K562 (cell line): ENCODE results near the gene CEP70. TPM values are rescaled to one million over a fixed set of nuclear protein-coding genes. Genes with fewer than 3 reads are reported as not detected.

ENCODE experiments used
- ATAC-seq: fragments of 200-7000 bp; cut with Tn5 transposase; 3 replicates; pipeline ENCODE4 v1.9.1; 2020; ENCODE audit warnings: moderate library complexity
- BruUV-seq: library from RNA; stranded (reverse); fragments of 400-500 nt; replicated peaks from 2 replicates; lab custom pipeline; 2021; lab: Mats Ljungman, UMichigan
- CTCF ChIA-PET: fragments of 300-600 bp; formaldehyde crosslinking; extraction: SDS; loops from one replicate; lab custom pipeline; 2021; ENCODE audit warnings: low intra/inter-chr PET ratio; lab: Yijun Ruan, JAX
- POLR2A ChIA-PET: fragments of 300-600, 350-650 bp; sonication (Branson Sonifier 250); formaldehyde crosslinking; extraction: SDS; loops from one replicate; lab custom pipeline; 2021; ENCODE audit warnings: antibody characterized with exemption, inconsistent platforms; lab: Yijun Ruan, JAX
- DNase-seq, 4 experiments: peaks; one replicate each; pipeline versions ENCODE4 v3.0.0 to v3.0.0-alpha.2; 2011 to 2018; ENCODE audit warnings: low spot score in 3 of 4, mixed read lengths in 3 of 4; ENCODE audit errors: extremely low read depth in 1 of 4
- FAIRE-seq: peaks from 2 replicates; lab custom pipeline; 2011; peaks lifted over from hg19 to GRCh38; lab: Jason Lieb, UNC
- H2AFZ ChIP-seq: 2 replicates; pipeline ENCODE4 v1.6.0; 2011; ENCODE audit warnings: low read depth, low read length, control low read depth, inconsistent platforms
- H3K27ac ChIP-seq: fragments of 200-600 bp; 3 replicates; pipeline ENCODE4 v1.8.0; 2011; ENCODE audit warnings: low read depth, mild to moderate bottlenecking, control low read depth, inconsistent platforms, low read length, moderate library complexity, mixed read lengths; ENCODE audit errors: extremely low read depth
- H3K27me3 ChIP-seq, 2 experiments: fragments of 300-600 bp in 1 of 2; 2 replicates in 1 of 2; 3 replicates in 1 of 2; pipeline versions ENCODE4 v1.6.0 to v1.8.0; 2011; ENCODE audit warnings: inconsistent platforms in 2 of 2, low read length in 2 of 2, mild to moderate bottlenecking in 1 of 2, mixed read lengths in 1 of 2, moderate library complexity in 1 of 2; ENCODE audit not compliant: control insufficient read depth in 2 of 2, insufficient read depth in 2 of 2
- H3K36me3 ChIP-seq: fragments of 300-600 bp; 3 replicates; pipeline ENCODE4 v1.8.0; 2011; ENCODE audit warnings: mild to moderate bottlenecking, low read length, inconsistent platforms; ENCODE audit not compliant: control insufficient read depth, insufficient read depth
- H3K4me1 ChIP-seq, 2 experiments: fragments of 200-600 bp in 1 of 2; replicated peaks in 1 of 2; 2 replicates in 1 of 2; 3 replicates in 1 of 2; pipeline versions ENCODE4 v1.5.1 to v1.8.0; 2011; ENCODE audit warnings: inconsistent platforms in 2 of 2, low read length in 2 of 2, mild to moderate bottlenecking in 1 of 2, mixed read lengths in 1 of 2, moderate library complexity in 1 of 2; ENCODE audit not compliant: control insufficient read depth in 2 of 2, insufficient read depth in 2 of 2
- H3K4me2 ChIP-seq: 2 replicates; pipeline ENCODE4 v1.6.1; 2011; ENCODE audit warnings: low read length, control low read depth, inconsistent platforms, mixed read lengths; ENCODE audit not compliant: insufficient read depth
- H3K4me3 ChIP-seq: fragments of 200-600 bp; sonication (generic), shearing (Covaris generic); 2 replicates; pipeline ENCODE4 v1.5.1; 2016; ENCODE audit warnings: control low read depth, inconsistent platforms
- H3K79me2 ChIP-seq: fragments of 200-600 bp; 3 replicates; pipeline ENCODE4 v1.8.0; 2011; ENCODE audit warnings: low read length, inconsistent platforms; ENCODE audit not compliant: control insufficient read depth, insufficient read depth
- H3K9ac ChIP-seq, 2 experiments: 2 replicates each; pipeline versions ENCODE4 v1.6.0 to v1.6.1; 2011; ENCODE audit warnings: low read depth in 2 of 2, low read length in 2 of 2, control low read depth in 1 of 2, inconsistent platforms in 1 of 2, mild to moderate bottlenecking in 1 of 2, mixed read lengths in 1 of 2; ENCODE audit not compliant: insufficient read depth in 1 of 2
- H3K9me1 ChIP-seq: one replicate; pipeline ENCODE4 v1.6.0; 2011; ENCODE audit warnings: inconsistent platforms, mild to moderate bottlenecking, low read length, moderate library complexity; ENCODE audit not compliant: control insufficient read depth, insufficient read depth
- H3K9me3 ChIP-seq: replicated peaks from 2 replicates; pipeline ENCODE4 v1.5.1; 2011; ENCODE audit warnings: low read depth, low read length, inconsistent platforms; ENCODE audit not compliant: control insufficient read depth, insufficient read depth
- H4K20me1 ChIP-seq: replicated peaks from 2 replicates; pipeline ENCODE4 v1.6.1; 2011; ENCODE audit warnings: low read length, inconsistent platforms, mixed read lengths; ENCODE audit not compliant: control insufficient read depth, insufficient read depth
- JUND ChIP-seq, 2 experiments: IDR thresholded peaks; 2 replicates in 1 of 2; 3 replicates in 1 of 2; pipeline ENCODE4 v1.6.1; 2011; ENCODE audit warnings: borderline replicate concordance in 2 of 2, low read depth in 2 of 2, low read length in 2 of 2, improper control_type of control experiment in 1 of 2, missing biosample characterization in 1 of 2, missing genetic modification characterization in 1 of 2, missing genetic modification reagents in 1 of 2
- KDM4B ChIP-seq, 2 experiments: fragments of 450-650 bp in 1 of 2; sonication (generic) in 1 of 2; IDR thresholded peaks; 2 replicates each; pipeline ENCODE4 v1.6.1; 2016 to 2017; ENCODE audit warnings: borderline replicate concordance in 2 of 2, antibody characterized with exemption in 1 of 2, low read depth in 1 of 2, mild to moderate bottlenecking in 1 of 2
- SRSF7 ChIP-seq: fragments of 200-400 bp; formaldehyde crosslinking; optimal IDR thresholded peaks from 2 replicates; pipeline ENCODE3; 2017; ENCODE audit warnings: mild to moderate bottlenecking, low read depth, low read length
- ZNF324 ChIP-seq: fragments of 250-450 bp; sonication (Bioruptor Pico); IDR thresholded peaks from 2 replicates; pipeline ENCODE4 v1.4.0; 2020; ENCODE audit warnings: mild to moderate bottlenecking
- ZNF584 ChIP-seq: fragments of 200-800 bp; sonication (Bioruptor generic); IDR thresholded peaks from 2 replicates; pipeline ENCODE4 v1.6.1; 2016; ENCODE audit warnings: low read depth, mild to moderate bottlenecking, missing genetic modification characterization, missing compliant biosample characterization
- WGBS: fragments of 100-300 bp; shearing (Covaris generic); methylation state at CpG from one replicate; pipeline ENCODE4 v1.1.6; 2016; ENCODE audit warnings: low coverage, mixed read lengths; ENCODE audit not compliant: insufficient coverage; ENCODE audit errors: missing lambda C conversion rate; 5-methylcytosine and 5-hydroxymethylcytosine counted together
- in situ Hi-C: fragments of 300-500 bp; cut with MboI; formaldehyde crosslinking; loops from 4 replicates; pipeline ENCODE4 v1.15.0; 2018; ENCODE audit warnings: inconsistent platforms, mixed read lengths
- intact Hi-C: fragments of 100-400 bp; cut with micrococcal nuclease; formaldehyde crosslinking; loops from 2 replicates; pipeline ENCODE4 v1.14.2; 2022
- polyA plus RNA-seq, 8 experiments: library from polyadenylated mRNA; depleted of rRNA in 4 of 8; stranded (reverse) in 5 of 8; unstranded in 3 of 8; fragments of >200 nt; fragmentation: Nextera tagmentation in 2 of 8; fragmentation: Illumina TruSeq in 1 of 8; extraction: Ambion mirVana in 2 of 8; extraction: Trizol in 1 of 8; gene quantifications; 2 replicates each; pipeline versions ENCODE4 v1.2.1 to v1.2.3, GENCODE V29; 2011 to 2014; ENCODE audit warnings: inconsistent platforms in 1 of 8, missing spikeins in 1 of 8
- total RNA-seq, 7 experiments: library from RNA; depleted of rRNA in 6 of 7; stranded (reverse); fragments of >200 nt in 6 of 7; fragmentation: Illumina TruSeq in 2 of 7; extraction: Trizol in 2 of 7; gene quantifications; 2 replicates each; pipeline versions ENCODE4 v1.2.1 to v1.2.3, GENCODE V29; 2011 to 2021; ENCODE audit warnings: low replicate concordance in 1 of 7
- TF ChIP-seq, protein P1 (sequence below): sonication (generic); formaldehyde crosslinking; IDR thresholded peaks from 2 replicates; pipeline ENCODE4 v1.8.1; 2023; ENCODE audit warnings: mild to moderate bottlenecking, missing genetic modification reagents, moderate library complexity
- TF ChIP-seq, protein P2 (sequence below): fragments of 150-350 bp; IDR thresholded peaks from 2 replicates; pipeline ENCODE4 v1.6.1; 2014; ENCODE audit warnings: low read depth, mild to moderate bottlenecking, low read length, borderline replicate concordance
- TF ChIP-seq, protein P3 (sequence below), 2 experiments: fragments of 250-450 bp in 1 of 2; fragments of 450-650 bp in 1 of 2; sonication (Bioruptor Pico) in 1 of 2; IDR thresholded peaks; 2 replicates each; pipeline versions ENCODE4 v1.6.1 to v1.8.0; 2016 to 2021; ENCODE audit warnings: mild to moderate bottlenecking in 2 of 2, moderate library complexity in 2 of 2, missing compliant biosample characterization in 1 of 2, missing genetic modification characterization in 1 of 2
- TF ChIP-seq, protein P4 (sequence below): fragments of 450-650 bp; IDR thresholded peaks from 2 replicates; pipeline ENCODE4 v1.6.1; 2016; ENCODE audit warnings: low read depth, mild to moderate bottlenecking, moderate library complexity

The CEP70 gene
- total and polyA plus RNA-seq, 9 of the 15 experiments (the other 6 are each of a cell fraction or from before 2014, with no cell fraction given), result 16.1 to 31.5 (median 23.4) TPM

DNA sequence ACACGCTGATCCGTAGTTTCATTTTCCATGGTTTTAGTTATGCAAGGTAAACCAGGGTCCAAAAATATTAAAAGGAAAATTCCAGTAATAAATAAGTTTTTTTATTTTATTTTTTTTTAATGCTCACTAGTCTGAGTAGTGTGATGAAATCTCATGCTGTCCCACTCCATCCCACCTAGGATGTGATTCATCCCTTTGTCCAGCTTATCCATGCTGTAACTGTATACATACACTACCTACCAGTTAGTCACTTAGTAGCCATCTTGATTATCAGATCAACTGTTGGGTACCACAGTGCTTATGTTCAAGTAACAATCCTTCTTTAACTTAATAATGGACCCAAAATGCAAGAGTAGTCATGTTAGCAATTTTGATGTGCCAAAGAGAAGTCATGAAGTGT lies 84.5 kb downstream of the CEP70 start:
- POLR2A ChIA-PET, result interaction anchor here (0.7 kb wide), 1 partner anchor 924 kb away, joined by 3 read pairs; no protein-coding TSS in a partner anchor
- BruUV-seq, result no TSS peak
- intact Hi-C loops, result no loop called here
- TF ChIP-seq, protein P1, sequence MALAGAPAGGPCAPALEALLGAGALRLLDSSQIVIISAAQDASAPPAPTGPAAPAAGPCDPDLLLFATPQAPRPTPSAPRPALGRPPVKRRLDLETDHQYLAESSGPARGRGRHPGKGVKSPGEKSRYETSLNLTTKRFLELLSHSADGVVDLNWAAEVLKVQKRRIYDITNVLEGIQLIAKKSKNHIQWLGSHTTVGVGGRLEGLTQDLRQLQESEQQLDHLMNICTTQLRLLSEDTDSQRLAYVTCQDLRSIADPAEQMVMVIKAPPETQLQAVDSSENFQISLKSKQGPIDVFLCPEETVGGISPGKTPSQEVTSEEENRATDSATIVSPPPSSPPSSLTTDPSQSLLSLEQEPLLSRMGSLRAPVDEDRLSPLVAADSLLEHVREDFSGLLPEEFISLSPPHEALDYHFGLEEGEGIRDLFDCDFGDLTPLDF (CRISPR knock-in tag), result no peak
- TF ChIP-seq, protein P2, sequence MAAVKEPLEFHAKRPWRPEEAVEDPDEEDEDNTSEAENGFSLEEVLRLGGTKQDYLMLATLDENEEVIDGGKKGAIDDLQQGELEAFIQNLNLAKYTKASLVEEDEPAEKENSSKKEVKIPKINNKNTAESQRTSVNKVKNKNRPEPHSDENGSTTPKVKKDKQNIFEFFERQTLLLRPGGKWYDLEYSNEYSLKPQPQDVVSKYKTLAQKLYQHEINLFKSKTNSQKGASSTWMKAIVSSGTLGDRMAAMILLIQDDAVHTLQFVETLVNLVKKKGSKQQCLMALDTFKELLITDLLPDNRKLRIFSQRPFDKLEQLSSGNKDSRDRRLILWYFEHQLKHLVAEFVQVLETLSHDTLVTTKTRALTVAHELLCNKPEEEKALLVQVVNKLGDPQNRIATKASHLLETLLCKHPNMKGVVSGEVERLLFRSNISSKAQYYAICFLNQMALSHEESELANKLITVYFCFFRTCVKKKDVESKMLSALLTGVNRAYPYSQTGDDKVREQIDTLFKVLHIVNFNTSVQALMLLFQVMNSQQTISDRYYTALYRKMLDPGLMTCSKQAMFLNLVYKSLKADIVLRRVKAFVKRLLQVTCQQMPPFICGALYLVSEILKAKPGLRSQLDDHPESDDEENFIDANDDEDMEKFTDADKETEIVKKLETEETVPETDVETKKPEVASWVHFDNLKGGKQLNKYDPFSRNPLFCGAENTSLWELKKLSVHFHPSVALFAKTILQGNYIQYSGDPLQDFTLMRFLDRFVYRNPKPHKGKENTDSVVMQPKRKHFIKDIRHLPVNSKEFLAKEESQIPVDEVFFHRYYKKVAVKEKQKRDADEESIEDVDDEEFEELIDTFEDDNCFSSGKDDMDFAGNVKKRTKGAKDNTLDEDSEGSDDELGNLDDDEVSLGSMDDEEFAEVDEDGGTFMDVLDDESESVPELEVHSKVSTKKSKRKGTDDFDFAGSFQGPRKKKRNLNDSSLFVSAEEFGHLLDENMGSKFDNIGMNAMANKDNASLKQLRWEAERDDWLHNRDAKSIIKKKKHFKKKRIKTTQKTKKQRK, result no peak
- no peak for TF ChIP-seq SRSF7
- TF ChIP-seq, protein P3, sequence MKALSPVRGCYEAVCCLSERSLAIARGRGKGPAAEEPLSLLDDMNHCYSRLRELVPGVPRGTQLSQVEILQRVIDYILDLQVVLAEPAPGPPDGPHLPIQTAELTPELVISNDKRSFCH (CRISPR knock-in tag; IDR thresholded peaks at IDR 0.05), result no peak
- TF ChIP-seq, protein P3 (tag; IDR thresholded peaks at IDR 0.05), result no peak
- TF ChIP-seq KDM4B (IDR thresholded peaks at IDR 0.05; ENCODE audit: borderline replicate concordance in 2 of 2, low read depth in 1 of 2), result no peak
- TF ChIP-seq JUND (IDR thresholded peaks at IDR 0.05; ENCODE audit: borderline replicate concordance, low read depth, low read length), result no peak
- no peak for TF ChIP-seq JUND (tag; IDR thresholded peaks at IDR 0.05; ENCODE audit: borderline replicate concordance, low read depth, low read length)
- TF ChIP-seq ZNF324 (CRISPR knock-in tag), result no peak
- no peak for TF ChIP-seq ZNF584 (CRISPR knock-in tag)
- TF ChIP-seq, protein P4, sequence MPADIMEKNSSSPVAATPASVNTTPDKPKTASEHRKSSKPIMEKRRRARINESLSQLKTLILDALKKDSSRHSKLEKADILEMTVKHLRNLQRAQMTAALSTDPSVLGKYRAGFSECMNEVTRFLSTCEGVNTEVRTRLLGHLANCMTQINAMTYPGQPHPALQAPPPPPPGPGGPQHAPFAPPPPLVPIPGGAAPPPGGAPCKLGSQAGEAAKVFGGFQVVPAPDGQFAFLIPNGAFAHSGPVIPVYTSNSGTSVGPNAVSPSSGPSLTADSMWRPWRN, result no peak

More for the DNA sequence above, 84.5 kb downstream of the CEP70 start:
- no peak overlapping the region for H3K27ac ChIP-seq
- no peak for ATAC-seq
- no peak overlapping the region for H2AFZ ChIP-seq
- H3K9me1 ChIP-seq, result no peaks in the 10 kb centered on the region
- CTCF ChIA-PET, result no interaction called here
- no peak overlapping the region for H3K4me3 ChIP-seq
- H3K9ac ChIP-seq, result no peak overlapping the region
- H4K20me1 ChIP-seq, result no peaks in the 10 kb centered on the region
- no peak overlapping the region for H3K4me2 ChIP-seq
- no peak for FAIRE-seq
- no peaks in the 10 kb centered on the region for H3K4me1 ChIP-seq
- no peaks in the 10 kb centered on the region for H3K27me3 ChIP-seq
- whole genome bisulfite sequencing, result 88% methylated on average over 2 of the region's 2 CpGs
- no peaks in the 10 kb centered on the region for H3K9me3 ChIP-seq
- no peak for DNase-seq
- H3K36me3 ChIP-seq, result 0 out of 3 replicates have a peak, but pooled peaks cover 2% of the 10 kb centered on the region
- in situ Hi-C loops, result no loop called here
- no peaks in the 10 kb centered on the region for H3K79me2 ChIP-seq
